HCT116 (cell line): ENCODE measurements around the gene STARD7. TPM values are rescaled to one million over a fixed set of nuclear protein-coding genes. Genes with fewer than 3 reads are reported as not detected.

ENCODE experiments used
- ATAC-seq: fragments of 200-7000 bp; cut with Tn5 transposase; 2 replicates; pipeline ENCODE4 v1.9.1; 2020; ENCODE audit warnings: mild to moderate bottlenecking, moderate library complexity
- BruUV-seq: library from RNA; stranded (reverse); fragments of 400-500 nt; replicated peaks from 2 replicates; lab custom pipeline; 2021; lab: Mats Ljungman, UMichigan
- CTCF ChIA-PET: fragments of 300-600 bp; sonication (Branson Sonifier 250); formaldehyde crosslinking; loops from one replicate; lab custom pipeline; 2021; ENCODE audit warnings: antibody characterized with exemption; lab: Charles Lee
- POLR2A ChIA-PET: fragments of 300-600, 350-600 bp; sonication (Branson Sonifier 250); formaldehyde crosslinking; loops from one replicate; lab custom pipeline; 2021; ENCODE audit warnings: antibody characterized with exemption; lab: Charles Lee
- RAD21 ChIA-PET, 2 experiments: fragments of 300-600 bp; sonication (Branson Sonifier 250); formaldehyde crosslinking; loops; one replicate each; lab custom pipeline; 2023; ENCODE audit warnings: low total read pairs in 2 of 2; ENCODE audit not compliant: uncharacterized antibody in 2 of 2, unreplicated experiment in 2 of 2, low non-redundant PET in 1 of 2; lab: Charles Lee
- DNase-seq: peaks from one replicate; pipeline ENCODE4 v3.0.0-alpha.2; 2010; ENCODE audit warnings: low read depth, low spot score
- H2AFZ ChIP-seq: fragments of 200-600 bp; shearing (Covaris generic), sonication (generic); 2 replicates; pipeline ENCODE4 v1.6.1; 2017; ENCODE audit warnings: low read depth, mixed run types, mixed read lengths, antibody characterized with exemption, low read length; ENCODE audit not compliant: poor library complexity, severe bottlenecking
- H3K27ac ChIP-seq: 2 replicates; pipeline ENCODE4 v1.5.1; 2012; ENCODE audit warnings: low read depth, low read length
- H3K27me3 ChIP-seq: fragments of 200-600 bp; sonication (generic); 2 replicates; pipeline ENCODE4 v1.6.1; 2016; ENCODE audit warnings: mixed run types, low read length, mixed read lengths; ENCODE audit not compliant: insufficient read depth
- H3K36me3 ChIP-seq, 2 experiments: fragments of 200-500 bp in 1 of 2; fragments of 200-600 bp in 1 of 2; sonication (Bioruptor generic) in 1 of 2; sonication (generic) in 1 of 2; 2 replicates each; pipeline versions ENCODE4 v1.5.1 to v1.6.1; 2014 to 2016; ENCODE audit warnings: low read length in 2 of 2, inconsistent platforms in 1 of 2, mixed read lengths in 1 of 2, mixed run types in 1 of 2; ENCODE audit not compliant: insufficient read depth in 2 of 2, control insufficient read depth in 1 of 2
- H3K4me1 ChIP-seq, 2 experiments: fragments of 200-600 bp in 1 of 2; sonication (generic) in 1 of 2; 2 replicates each; pipeline versions ENCODE4 v1.5.1 to v1.6.1; 2012 to 2017; ENCODE audit warnings: low read length in 2 of 2, inconsistent platforms in 1 of 2, mild to moderate bottlenecking in 1 of 2, mixed read lengths in 1 of 2, mixed run types in 1 of 2, moderate library complexity in 1 of 2; ENCODE audit not compliant: insufficient read depth in 2 of 2, control insufficient read depth in 1 of 2
- H3K4me2 ChIP-seq: fragments of 200-600 bp; sonication (generic); 2 replicates; pipeline ENCODE4 v1.6.1; 2017; ENCODE audit warnings: mixed run types, low read length, mixed read lengths
- H3K4me3 ChIP-seq, 2 experiments: fragments of 200-600 bp in 1 of 2; sonication (generic) in 1 of 2; replicated peaks in 1 of 2; 2 replicates each; pipeline ENCODE4 v1.5.1; 2011 to 2016; ENCODE audit warnings: low read length in 2 of 2, control low read depth in 1 of 2, low read depth in 1 of 2, mild to moderate bottlenecking in 1 of 2, mixed read lengths in 1 of 2, mixed run types in 1 of 2
- H3K79me2 ChIP-seq: fragments of 200-600 bp; sonication (generic); 2 replicates; pipeline ENCODE4 v1.6.1; 2017; ENCODE audit warnings: mild to moderate bottlenecking, mixed run types, low read length, moderate library complexity, mixed read lengths; ENCODE audit not compliant: insufficient read depth
- H3K9ac ChIP-seq: fragments of 200-600 bp; sonication (generic); 2 replicates; pipeline ENCODE4 v1.6.1; 2016; ENCODE audit warnings: low read length, mixed read lengths
- H3K9me2 ChIP-seq: fragments of 200-600 bp; sonication (generic), shearing (Covaris generic); 2 replicates; pipeline ENCODE4 v1.6.1; 2017; ENCODE audit warnings: mixed run types, mild to moderate bottlenecking, moderate library complexity; ENCODE audit not compliant: insufficient read depth
- H3K9me3 ChIP-seq, 2 experiments: fragments of 200-500 bp in 1 of 2; fragments of 200-600 bp in 1 of 2; sonication (Bioruptor generic) in 1 of 2; sonication (generic) in 1 of 2; 2 replicates each; pipeline ENCODE4 v1.6.1; 2014 to 2017; ENCODE audit warnings: low read length in 2 of 2, mixed read lengths in 2 of 2, inconsistent platforms in 1 of 2, low read depth in 1 of 2, mild to moderate bottlenecking in 1 of 2, mixed run types in 1 of 2, moderate library complexity in 1 of 2; ENCODE audit not compliant: control insufficient read depth in 1 of 2, insufficient read depth in 1 of 2
- H4K20me1 ChIP-seq: fragments of 200-600 bp; sonication (generic), shearing (Covaris generic); 2 replicates; pipeline ENCODE4 v1.6.1; 2017; ENCODE audit warnings: mixed run types, mild to moderate bottlenecking, moderate library complexity; ENCODE audit not compliant: insufficient read depth
- CBX3 ChIP-seq: IDR thresholded peaks from 2 replicates; pipeline ENCODE4 v1.6.1; 2012; ENCODE audit warnings: low read depth
- CEBPB ChIP-seq: IDR thresholded peaks from 2 replicates; pipeline ENCODE4 v1.6.1; 2012; ENCODE audit warnings: low read depth
- ELF1 ChIP-seq: IDR thresholded peaks from 2 replicates; pipeline ENCODE4 v1.6.1; 2012; ENCODE audit warnings: low read depth, borderline replicate concordance
- EZH2 ChIP-seq: fragments of 200-600 bp; sonication (generic); IDR thresholded peaks from 2 replicates; pipeline ENCODE4 v1.6.1; 2017; ENCODE audit warnings: antibody characterized with exemption, mixed run types
- EZH2phosphoT487 ChIP-seq: fragments of 200-600 bp; IDR thresholded peaks from 2 replicates; pipeline ENCODE4 v1.6.1; 2018; ENCODE audit warnings: antibody characterized with exemption, borderline replicate concordance
- JUND ChIP-seq: IDR thresholded peaks from 2 replicates; pipeline ENCODE4 v1.6.1; 2012
- POLR2A ChIP-seq: IDR thresholded peaks from 2 replicates; pipeline ENCODE4 v1.7.0; 2011; ENCODE audit warnings: borderline replicate concordance; ENCODE audit not compliant: insufficient read depth, insufficient read length; ENCODE audit errors: extremely low read depth
- POLR2AphosphoS5 ChIP-seq: IDR thresholded peaks from 2 replicates; pipeline ENCODE4 v1.6.1; 2011; ENCODE audit warnings: mild to moderate bottlenecking, low read depth, low read length, moderate library complexity
- RAD21 ChIP-seq: IDR thresholded peaks from 2 replicates; pipeline ENCODE4 v1.6.1; 2012; ENCODE audit warnings: low read depth, mild to moderate bottlenecking
- SIN3A ChIP-seq: IDR thresholded peaks from 2 replicates; pipeline ENCODE4 v1.6.1; 2012; ENCODE audit warnings: low read depth
- SRF ChIP-seq: IDR thresholded peaks from 2 replicates; pipeline ENCODE4 v1.6.1; 2012; ENCODE audit warnings: low read depth
- YY1 ChIP-seq: IDR thresholded peaks from 2 replicates; pipeline ENCODE4 v1.6.1; 2011; ENCODE audit warnings: low read length, low read depth, moderate library complexity, mild to moderate bottlenecking; ENCODE audit not compliant: insufficient replicate concordance; ENCODE audit errors: extremely low read depth
- ZFX ChIP-seq: fragments of 450-650 bp; IDR thresholded peaks from 2 replicates; pipeline ENCODE4 v1.6.1; 2017
- ZNF274 ChIP-seq: fragments of 200-500 bp; sonication (Bioruptor generic); IDR thresholded peaks from 2 replicates; pipeline ENCODE4 v1.6.1; 2014; ENCODE audit warnings: mild to moderate bottlenecking, low read depth, low read length, inconsistent platforms
- intact Hi-C: fragments of 100-400 bp; cut with micrococcal nuclease; formaldehyde crosslinking; loops from 2 replicates; pipeline ENCODE4 v1.10.0; 2022
- total RNA-seq: library from RNA; stranded (reverse); gene quantifications from one replicate; pipeline ENCODE4 v1.2.1, GENCODE V29; 2021; ENCODE audit not compliant: unreplicated experiment
- TF ChIP-seq, protein P1 (sequence below): IDR thresholded peaks from 2 replicates; pipeline ENCODE4 v1.6.1; 2011; ENCODE audit warnings: mild to moderate bottlenecking, low read length, moderate library complexity; ENCODE audit not compliant: insufficient replicate concordance; ENCODE audit errors: extremely low read depth
- TF ChIP-seq, protein P2 (sequence below): IDR thresholded peaks from 2 replicates; pipeline ENCODE4 v1.6.1; 2012; ENCODE audit warnings: low read depth

The STARD7 gene
- total RNA-seq, 1 experiment from 2014 or later = 160 TPM

- no TSS peak for BruUV-seq
- no peaks in the 10 kb centered on the region for H3K9me2 ChIP-seq
- no peak for DNase-seq
- RAD21 ChIA-PET = no interaction called here
- TF ChIP-seq SRF = no peak
- TF ChIP-seq YY1 = no peak
- TF ChIP-seq EZH2 = no peak
- TF ChIP-seq, protein P1, sequence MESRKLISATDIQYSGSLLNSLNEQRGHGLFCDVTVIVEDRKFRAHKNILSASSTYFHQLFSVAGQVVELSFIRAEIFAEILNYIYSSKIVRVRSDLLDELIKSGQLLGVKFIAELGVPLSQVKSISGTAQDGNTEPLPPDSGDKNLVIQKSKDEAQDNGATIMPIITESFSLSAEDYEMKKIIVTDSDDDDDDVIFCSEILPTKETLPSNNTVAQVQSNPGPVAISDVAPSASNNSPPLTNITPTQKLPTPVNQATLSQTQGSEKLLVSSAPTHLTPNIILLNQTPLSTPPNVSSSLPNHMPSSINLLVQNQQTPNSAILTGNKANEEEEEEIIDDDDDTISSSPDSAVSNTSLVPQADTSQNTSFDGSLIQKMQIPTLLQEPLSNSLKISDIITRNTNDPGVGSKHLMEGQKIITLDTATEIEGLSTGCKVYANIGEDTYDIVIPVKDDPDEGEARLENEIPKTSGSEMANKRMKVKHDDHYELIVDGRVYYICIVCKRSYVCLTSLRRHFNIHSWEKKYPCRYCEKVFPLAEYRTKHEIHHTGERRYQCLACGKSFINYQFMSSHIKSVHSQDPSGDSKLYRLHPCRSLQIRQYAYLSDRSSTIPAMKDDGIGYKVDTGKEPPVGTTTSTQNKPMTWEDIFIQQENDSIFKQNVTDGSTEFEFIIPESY = no peak
- TF ChIP-seq POLR2A = no peak
- TF ChIP-seq, protein P2, sequence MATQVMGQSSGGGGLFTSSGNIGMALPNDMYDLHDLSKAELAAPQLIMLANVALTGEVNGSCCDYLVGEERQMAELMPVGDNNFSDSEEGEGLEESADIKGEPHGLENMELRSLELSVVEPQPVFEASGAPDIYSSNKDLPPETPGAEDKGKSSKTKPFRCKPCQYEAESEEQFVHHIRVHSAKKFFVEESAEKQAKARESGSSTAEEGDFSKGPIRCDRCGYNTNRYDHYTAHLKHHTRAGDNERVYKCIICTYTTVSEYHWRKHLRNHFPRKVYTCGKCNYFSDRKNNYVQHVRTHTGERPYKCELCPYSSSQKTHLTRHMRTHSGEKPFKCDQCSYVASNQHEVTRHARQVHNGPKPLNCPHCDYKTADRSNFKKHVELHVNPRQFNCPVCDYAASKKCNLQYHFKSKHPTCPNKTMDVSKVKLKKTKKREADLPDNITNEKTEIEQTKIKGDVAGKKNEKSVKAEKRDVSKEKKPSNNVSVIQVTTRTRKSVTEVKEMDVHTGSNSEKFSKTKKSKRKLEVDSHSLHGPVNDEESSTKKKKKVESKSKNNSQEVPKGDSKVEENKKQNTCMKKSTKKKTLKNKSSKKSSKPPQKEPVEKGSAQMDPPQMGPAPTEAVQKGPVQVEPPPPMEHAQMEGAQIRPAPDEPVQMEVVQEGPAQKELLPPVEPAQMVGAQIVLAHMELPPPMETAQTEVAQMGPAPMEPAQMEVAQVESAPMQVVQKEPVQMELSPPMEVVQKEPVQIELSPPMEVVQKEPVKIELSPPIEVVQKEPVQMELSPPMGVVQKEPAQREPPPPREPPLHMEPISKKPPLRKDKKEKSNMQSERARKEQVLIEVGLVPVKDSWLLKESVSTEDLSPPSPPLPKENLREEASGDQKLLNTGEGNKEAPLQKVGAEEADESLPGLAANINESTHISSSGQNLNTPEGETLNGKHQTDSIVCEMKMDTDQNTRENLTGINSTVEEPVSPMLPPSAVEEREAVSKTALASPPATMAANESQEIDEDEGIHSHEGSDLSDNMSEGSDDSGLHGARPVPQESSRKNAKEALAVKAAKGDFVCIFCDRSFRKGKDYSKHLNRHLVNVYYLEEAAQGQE = no peak
- TF ChIP-seq RAD21 = no peak
- no peak for TF ChIP-seq ELF1
- TF ChIP-seq ZNF274 = no peak
- no peak for TF ChIP-seq CBX3
- no peak for TF ChIP-seq CEBPB
- no peak for TF ChIP-seq EZH2phosphoT487
- no peak for TF ChIP-seq JUND
- no peak for TF ChIP-seq POLR2AphosphoS5
- TF ChIP-seq ZFX = no peak
- TF ChIP-seq SIN3A = no peak
- TF ChIP-seq, all 23 proteins: peak for 0
- Histone ChIP-seq H3K36me3 (no peaks in the 10 kb centered on the region), H2AFZ (no peak overlapping the region), H3K4me3 (no peak overlapping the region), H3K9me3 (no peaks in the 10 kb centered on the region), H3K9ac (no peak overlapping the region), H3K4me1 (no peaks in the 10 kb centered on the region), H4K20me1 (no peaks in the 10 kb centered on the region), H3K27me3 (no peaks in the 10 kb centered on the region), H3K27ac (no peak overlapping the region), H3K4me2 (no peak overlapping the region), H3K79me2 (no peaks in the 10 kb centered on the region)
- CTCF ChIA-PET = no interaction called here
- intact Hi-C loops = no loop called here
- ATAC-seq = no peak
- POLR2A ChIA-PET = interaction anchor here (0.7 kb wide), 1 partner anchor 45 kb away, joined by 3 read pairs; the partner anchor contains the start of gene STARD7
Observed at GRCh38 chr2:96163415-96163767, 45.2 kb downstream of the STARD7 start.
